Fibroblast of lung (primary cell): ENCODE results near the gene G6PC2. TPM values are rescaled to one million over a fixed set of nuclear protein-coding genes. Genes with fewer than 3 reads are reported as not detected.

ENCODE experiments used
- DNase-seq, 2 donors: peaks; one replicate each; pipeline versions ENCODE4 v3.0.0 to v3.0.0-alpha.2; 2010; ENCODE audit warnings: low read depth in 2 of 2
- H2AFZ ChIP-seq: 2 replicates; pipeline ENCODE4 v1.5.1; 2012; ENCODE audit warnings: low read length, control low read depth, inconsistent platforms
- H3K27ac ChIP-seq: 2 replicates; pipeline ENCODE4 v1.5.1; 2011; ENCODE audit warnings: low read length, control low read depth; ENCODE audit not compliant: insufficient read depth
- H3K27me3 ChIP-seq: 2 replicates; pipeline ENCODE4 v1.5.1; 2011; ENCODE audit warnings: mild to moderate bottlenecking, low read length; ENCODE audit not compliant: control insufficient read depth, insufficient read depth
- H3K36me3 ChIP-seq: 2 replicates; pipeline ENCODE4 v1.5.1; 2011; ENCODE audit warnings: low read length; ENCODE audit not compliant: control insufficient read depth, insufficient read depth
- H3K4me1 ChIP-seq: 2 replicates; pipeline ENCODE4 v1.5.1; 2011; ENCODE audit warnings: low read length; ENCODE audit not compliant: control insufficient read depth, insufficient read depth; ENCODE audit errors: extremely low read depth
- H3K4me2 ChIP-seq: 2 replicates; pipeline ENCODE4 v1.5.1; 2011; ENCODE audit warnings: low read length, control low read depth; ENCODE audit not compliant: insufficient read depth; ENCODE audit errors: extremely low read depth
- H3K4me3 ChIP-seq, 4 experiments: fragments of 200-600 bp in 1 of 4; sonication (generic) in 1 of 4; replicated peaks in 1 of 4; 2 replicates each; pipeline ENCODE4 v1.5.1; 2011 to 2016; ENCODE audit warnings: low read length in 4 of 4, low read depth in 3 of 4, mild to moderate bottlenecking in 3 of 4, control low read depth in 2 of 4, inconsistent platforms in 1 of 4, mixed read lengths in 1 of 4; ENCODE audit not compliant: insufficient read depth in 1 of 4; ENCODE audit errors: control extremely low read depth in 1 of 4
- H3K79me2 ChIP-seq: 2 replicates; pipeline ENCODE4 v1.5.1; 2012; ENCODE audit warnings: mild to moderate bottlenecking, low read length, inconsistent platforms; ENCODE audit not compliant: control insufficient read depth, insufficient read depth
- H3K9ac ChIP-seq: 2 replicates; pipeline ENCODE4 v1.5.1; 2011; ENCODE audit warnings: mild to moderate bottlenecking, low read length, control low read depth; ENCODE audit not compliant: insufficient read depth
- H3K9me3 ChIP-seq: 2 replicates; pipeline ENCODE4 v1.5.1; 2012; ENCODE audit warnings: low read depth, low read length; ENCODE audit not compliant: control insufficient read depth, insufficient read depth
- H4K20me1 ChIP-seq: 2 replicates; pipeline ENCODE4 v1.5.1; 2011; ENCODE audit warnings: low read length; ENCODE audit not compliant: control insufficient read depth, insufficient read depth; ENCODE audit errors: extremely low read depth
- CTCF ChIP-seq, 2 donors: IDR thresholded peaks in 1 of 2; conservative IDR thresholded peaks in 1 of 2; 1 replicate in 1 of 2; 2 replicates in 1 of 2; pipeline ENCODE4 v1.5.1; 2011 to 2012; ENCODE audit warnings: low read length in 2 of 2, control low read depth in 1 of 2, inconsistent platforms in 1 of 2, low read depth in 1 of 2, mild to moderate bottlenecking in 1 of 2
- EZH2 ChIP-seq: IDR thresholded peaks from 2 replicates; pipeline ENCODE4 v1.5.1; 2012; ENCODE audit warnings: low read length, control low read depth, mild to moderate bottlenecking; ENCODE audit errors: missing control alignments
- polyA minus RNA-seq: library from RNA; depleted of rRNA, polyadenylated mRNA; stranded (reverse); fragments of >200 nt; gene quantifications from 2 replicates; pipeline ENCODE4 v1.2.3, GENCODE V29; 2011; ENCODE audit warnings: low replicate concordance
- polyA plus RNA-seq, 2 donors: library from polyadenylated mRNA; depleted of rRNA in 1 of 2; stranded (reverse) in 1 of 2; unstranded in 1 of 2; fragments of >200 nt; gene quantifications; 2 replicates each; pipeline ENCODE4 v1.2.1, GENCODE V29; 2011 to 2012; ENCODE audit warnings: missing spikeins in 1 of 2
- total RNA-seq: library from RNA; depleted of rRNA; stranded (reverse); fragments of >200 nt; gene quantifications from 2 replicates; pipeline ENCODE4 v1.2.1, GENCODE V29; 2014

The G6PC2 gene
- total RNA-seq (not detected in 2 replicates), polyA plus RNA-seq (not detected in 2 replicates), polyA minus RNA-seq (not detected in 2 replicates)
- not detected in 2 replicates for polyA plus RNA-seq (2012)

DNA sequence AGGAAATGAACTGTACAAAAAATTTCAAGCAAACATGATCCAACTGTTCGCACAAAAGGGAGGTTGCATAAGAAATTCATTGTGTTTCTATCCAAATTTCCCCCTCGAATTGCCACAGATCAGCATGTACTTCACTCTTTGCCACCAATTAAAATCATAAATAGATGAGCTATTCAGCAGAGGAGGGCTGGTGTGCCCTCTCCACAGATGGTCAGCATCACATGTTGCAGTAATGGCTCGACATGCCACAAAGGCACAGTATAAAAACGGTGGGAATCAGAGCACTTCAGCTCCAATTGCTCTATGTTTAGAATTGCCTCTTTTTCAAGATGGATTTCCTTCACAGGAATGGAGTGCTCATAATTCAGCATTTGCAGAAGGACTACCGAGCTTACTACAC is at the start of gene G6PC2:
Gene G6PC2, plus strand, starts transcription at position 289 of the 400 bp plus-strand sequence. Its CDS starts 41 bp downstream, at position 330.
- H3K27ac ChIP-seq = no peak within 1 kb of the TSS
- no peaks in the 10 kb centered on the region for H3K79me2 ChIP-seq
- H2AFZ ChIP-seq = no peak within 1 kb of the TSS
- H3K4me1 ChIP-seq = no peaks in the 10 kb centered on the region
- H3K4me3 ChIP-seq = no peak within 1 kb of the TSS
- H4K20me1 ChIP-seq = no peaks in the 10 kb centered on the region
- H3K9me3 ChIP-seq = no peaks in the 10 kb centered on the region
- DNase-seq = no peak
- H3K4me2 ChIP-seq = no peak within 1 kb of the TSS
- TF ChIP-seq CTCF (conservative IDR thresholded peaks at IDR 0.05 in 1 of 2, IDR thresholded peaks at IDR 0.05 in 1 of 2; ENCODE audit: low read depth in 1 of 2, low read length in 2 of 2) = no peak
- TF ChIP-seq EZH2 = no peak
- no peak within 1 kb of the TSS for H3K9ac ChIP-seq
- no peaks in the 10 kb centered on the region for H3K27me3 ChIP-seq
- no peaks in the 10 kb centered on the region for H3K36me3 ChIP-seq

GRCh38 chr2:168851674-168852320 is 49.3 kb upstream of the G6PC2 start:
- no peak overlapping the region for H3K4me3 ChIP-seq
- H3K79me2 ChIP-seq = no peaks in the 10 kb centered on the region
- TF ChIP-seq CTCF (conservative IDR thresholded peaks at IDR 0.05 in 1 of 2, IDR thresholded peaks at IDR 0.05 in 1 of 2; ENCODE audit: low read depth in 1 of 2, low read length in 2 of 2) (no peak), EZH2 (no peak)
- no peaks in the 10 kb centered on the region for H3K36me3 ChIP-seq
- H3K27ac ChIP-seq = no peak overlapping the region
- H4K20me1 ChIP-seq = no peaks in the 10 kb centered on the region
- no peaks in the 10 kb centered on the region for H3K4me1 ChIP-seq
- no peak overlapping the region for H3K9ac ChIP-seq
- no peak overlapping the region for H3K4me2 ChIP-seq
- peak; percentile 66 to 85 for DNase-seq
- H2AFZ ChIP-seq = no peak overlapping the region
- H3K9me3 ChIP-seq = no peaks in the 10 kb centered on the region
- H3K27me3 ChIP-seq = no peaks in the 10 kb centered on the region

DNA sequence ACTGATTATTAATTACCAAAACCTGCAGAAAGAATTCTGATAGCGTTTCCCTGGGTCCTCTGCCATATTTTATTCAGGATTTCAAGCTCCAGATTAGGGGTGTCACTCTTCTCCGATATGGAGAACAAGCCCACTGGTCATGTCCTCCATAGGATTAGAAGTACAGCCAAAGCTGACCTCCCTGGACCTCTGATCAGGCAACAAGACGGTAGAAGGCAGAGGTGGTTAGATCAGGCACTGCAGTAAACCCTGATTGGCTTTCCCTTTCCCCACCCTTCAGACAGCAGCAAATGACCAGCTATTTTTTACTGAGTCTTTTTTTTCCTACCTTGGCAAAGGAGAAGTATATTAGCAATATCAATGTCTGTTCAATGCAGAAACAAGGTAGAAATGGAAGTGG is 48.6 kb upstream of the G6PC2 start:
- H3K9ac ChIP-seq = no peak overlapping the region
- no peaks in the 10 kb centered on the region for H3K36me3 ChIP-seq
- H3K79me2 ChIP-seq = no peaks in the 10 kb centered on the region
- no peak overlapping the region for H3K27ac ChIP-seq
- no peak overlapping the region for H3K4me2 ChIP-seq
- no peaks in the 10 kb centered on the region for H4K20me1 ChIP-seq
- H3K9me3 ChIP-seq = no peaks in the 10 kb centered on the region
- no peaks in the 10 kb centered on the region for H3K27me3 ChIP-seq
- no peak overlapping the region for H3K4me3 ChIP-seq
- DNase-seq = no peak
- TF ChIP-seq CTCF (conservative IDR thresholded peaks at IDR 0.05 in 1 of 2, IDR thresholded peaks at IDR 0.05 in 1 of 2; ENCODE audit: low read depth in 1 of 2, low read length in 2 of 2) (no peak), EZH2 (no peak)
- H2AFZ ChIP-seq = no peak overlapping the region
- H3K4me1 ChIP-seq = no peaks in the 10 kb centered on the region
